ENCODE measurements around the gene CEBPZOS.

The CEBPZOS gene

DNA sequence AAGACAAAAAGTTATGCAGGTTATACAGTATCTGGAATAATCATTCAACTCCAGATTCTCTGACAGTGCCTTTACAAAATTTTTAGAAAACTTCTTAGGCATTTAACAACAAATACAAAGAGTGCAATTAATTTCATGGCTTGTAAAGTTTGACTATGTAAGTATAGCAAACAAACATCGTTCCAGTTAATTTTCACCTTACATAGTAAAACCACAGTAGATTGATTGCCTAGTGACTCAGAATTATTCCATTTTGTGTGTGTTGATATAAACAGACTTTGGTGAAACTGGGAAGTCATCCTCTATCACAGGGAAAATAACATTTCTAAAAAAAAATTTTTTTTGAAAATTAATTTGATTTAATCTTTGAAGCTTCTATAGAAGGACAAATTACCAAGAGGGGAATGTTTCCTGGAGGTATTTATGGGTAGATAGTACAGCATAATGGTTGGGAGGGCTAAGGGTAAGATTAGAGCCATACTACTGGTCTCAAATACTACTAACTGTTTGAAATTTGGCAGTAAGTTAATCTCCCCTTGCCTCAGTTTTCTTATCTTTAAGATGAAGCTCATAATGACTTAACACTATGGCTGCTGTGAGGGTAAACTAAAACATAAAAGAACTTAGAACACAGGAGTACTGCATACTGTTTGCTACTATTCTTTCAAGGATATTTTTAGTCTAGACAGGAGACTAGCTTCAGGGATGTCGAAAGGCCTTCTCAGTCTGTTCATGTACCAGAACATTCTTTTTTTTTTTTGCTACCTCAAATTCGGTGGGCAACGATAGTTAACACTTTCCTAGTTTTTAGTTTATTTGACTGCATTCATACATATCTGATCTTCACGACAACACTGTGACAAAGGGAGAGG, 54.8 kb downstream of the CEBPZOS start:
- TF ChIP-seq, protein P1, sequence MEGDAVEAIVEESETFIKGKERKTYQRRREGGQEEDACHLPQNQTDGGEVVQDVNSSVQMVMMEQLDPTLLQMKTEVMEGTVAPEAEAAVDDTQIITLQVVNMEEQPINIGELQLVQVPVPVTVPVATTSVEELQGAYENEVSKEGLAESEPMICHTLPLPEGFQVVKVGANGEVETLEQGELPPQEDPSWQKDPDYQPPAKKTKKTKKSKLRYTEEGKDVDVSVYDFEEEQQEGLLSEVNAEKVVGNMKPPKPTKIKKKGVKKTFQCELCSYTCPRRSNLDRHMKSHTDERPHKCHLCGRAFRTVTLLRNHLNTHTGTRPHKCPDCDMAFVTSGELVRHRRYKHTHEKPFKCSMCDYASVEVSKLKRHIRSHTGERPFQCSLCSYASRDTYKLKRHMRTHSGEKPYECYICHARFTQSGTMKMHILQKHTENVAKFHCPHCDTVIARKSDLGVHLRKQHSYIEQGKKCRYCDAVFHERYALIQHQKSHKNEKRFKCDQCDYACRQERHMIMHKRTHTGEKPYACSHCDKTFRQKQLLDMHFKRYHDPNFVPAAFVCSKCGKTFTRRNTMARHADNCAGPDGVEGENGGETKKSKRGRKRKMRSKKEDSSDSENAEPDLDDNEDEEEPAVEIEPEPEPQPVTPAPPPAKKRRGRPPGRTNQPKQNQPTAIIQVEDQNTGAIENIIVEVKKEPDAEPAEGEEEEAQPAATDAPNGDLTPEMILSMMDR (IDR thresholded peaks at IDR 0.05; ENCODE audit: low read depth, low read length, missing control alignments) = no peak
- in situ Hi-C loops (cut with HindIII; ENCODE audit: low sequenced_read_pairs) = no loop called here

More for the DNA sequence above, 54.8 kb downstream of the CEBPZOS start:
- H3K4me3 ChIP-seq (ENCODE audit: low read depth, low read length) = no peak overlapping the region
- no peak for DNase-seq (ENCODE audit: low read depth)
